GF-D8 (cell line): ENCODE data around the gene EGFL6.
"Not testable (repeated sequence)": the region's sequence is repeated elsewhere in the genome, so short reads cannot be mapped to it uniquely, and the experiment has no call there.

Experiments used
- DNase-seq: peaks from one replicate; lab custom pipeline; 2025; lab: John Stamatoyannopoulos, UW

EGFL6 gene

DNA sequence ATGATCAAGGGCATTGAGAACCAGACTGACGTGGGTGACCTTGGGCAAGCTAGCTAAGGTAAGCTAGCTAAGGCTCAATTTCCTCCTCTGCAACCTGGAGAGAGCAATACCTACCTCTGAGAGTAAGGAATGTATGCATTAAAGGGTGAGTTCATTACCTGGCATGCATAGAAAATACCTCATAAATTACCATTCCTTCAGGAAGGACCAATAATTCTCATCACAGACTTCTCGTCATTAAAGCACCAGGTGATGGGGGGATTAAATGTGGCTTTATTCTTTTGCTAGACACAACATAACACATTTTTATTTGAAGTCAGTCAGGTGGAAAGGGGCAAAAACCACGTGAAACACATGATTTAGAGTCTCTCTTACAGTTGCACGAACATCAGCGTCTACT lies 21.5 kb downstream of the EGFL6 start:
- no peak for DNase-seq

GRCh38 chrX:13597874-13598273 lies 28.5 kb downstream of the EGFL6 start:
- DNase-seq = no peak

GRCh38 chrX:13598877-13599276 lies 29.5 kb downstream of the EGFL6 start:
- no peak for DNase-seq

DNA sequence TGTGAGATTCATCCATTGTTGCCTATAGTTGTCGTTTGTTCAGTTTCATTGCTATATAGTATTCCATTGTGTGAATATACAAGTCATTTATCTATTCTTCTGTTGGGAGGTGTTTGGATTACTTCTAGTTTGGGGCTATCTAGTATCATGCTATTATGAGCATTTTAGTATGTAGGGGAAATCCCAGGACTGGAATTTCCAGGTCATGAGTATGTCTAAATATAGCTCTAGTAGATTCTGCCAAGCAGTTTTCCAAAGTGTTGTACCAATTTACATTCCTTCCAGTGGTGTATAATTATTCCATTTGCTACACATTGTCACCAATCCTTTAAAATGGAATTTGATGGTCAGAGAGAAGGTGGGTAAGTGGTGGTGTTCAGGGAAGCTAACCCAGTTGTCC lies 30.1 kb downstream of the EGFL6 start:
- DNase-seq = no peak

- DNase-seq = no peak
These were observed 36.2 kb downstream of the EGFL6 start for GRCh38 chrX:13605611-13606010.

DNA sequence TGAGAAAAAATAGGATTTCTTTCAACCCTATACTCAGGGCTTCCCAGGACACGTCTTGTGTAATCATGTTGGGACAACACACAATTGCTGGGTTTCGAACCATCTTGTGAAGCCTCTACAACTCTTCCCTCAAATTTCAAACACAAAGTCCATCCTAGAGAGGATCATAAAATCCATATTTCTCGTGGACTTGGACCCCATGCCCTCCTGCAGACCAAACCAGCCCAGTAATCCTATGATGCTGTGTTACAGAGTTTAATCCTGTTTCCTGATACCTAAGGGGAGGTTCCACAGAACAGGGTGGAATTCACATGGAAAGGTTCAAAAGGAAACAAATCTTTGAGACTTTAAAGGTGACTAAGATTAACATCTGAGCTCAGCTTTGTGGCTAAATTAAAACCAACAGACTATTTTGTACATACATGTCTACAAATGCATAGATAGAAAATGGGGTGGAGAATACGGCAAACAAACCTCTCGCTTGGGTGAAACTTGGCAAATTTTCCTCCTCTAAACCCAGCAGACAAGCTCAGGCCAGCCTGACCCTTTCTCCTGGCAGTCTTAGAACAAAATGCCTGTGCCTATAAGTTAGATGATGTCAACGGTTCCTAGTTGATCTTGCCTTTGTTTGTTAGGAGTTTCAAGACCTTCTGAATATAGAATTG lies 38.1 kb downstream of the EGFL6 start:
- no peak for DNase-seq

DNA sequence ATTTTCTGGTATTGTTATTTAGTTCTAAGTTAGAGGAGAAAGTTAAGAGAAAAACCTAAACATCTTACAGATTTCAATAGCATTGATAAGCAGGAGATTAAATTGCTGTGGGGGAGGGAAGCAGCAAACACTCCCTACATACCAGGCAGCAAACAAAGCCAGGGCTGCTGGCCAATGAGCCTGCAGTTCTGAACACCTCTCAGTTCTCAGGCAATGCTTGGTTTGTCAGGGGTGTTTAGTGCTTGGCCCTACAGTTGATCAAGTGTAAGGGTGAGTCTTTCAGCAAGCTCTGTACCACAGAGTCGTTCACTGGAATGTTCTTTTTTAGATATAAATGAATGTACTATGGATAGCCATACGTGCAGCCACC lies 38.6 kb downstream of the EGFL6 start:
- no peak for DNase-seq

DNA sequence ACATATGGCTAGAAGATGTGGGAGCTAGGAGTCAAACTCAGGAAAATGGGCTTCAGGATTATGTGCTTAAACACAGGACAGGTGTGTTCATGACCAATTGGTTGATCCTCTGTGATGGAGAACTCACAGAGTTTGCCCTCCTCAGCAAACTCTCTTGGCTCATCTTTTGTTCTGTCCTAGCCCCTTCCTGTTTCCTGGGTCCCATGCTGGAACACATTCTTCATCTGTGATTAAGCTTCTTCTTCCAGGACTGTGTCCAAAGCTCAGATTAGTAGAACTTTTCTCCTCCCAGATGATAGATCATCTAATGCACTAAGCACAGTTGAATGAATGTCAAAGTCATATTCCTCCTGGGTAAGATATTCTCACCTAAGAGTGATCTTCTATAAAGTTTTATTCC lies 44.8 kb downstream of the EGFL6 start:
- DNase-seq = no peak

DNA sequence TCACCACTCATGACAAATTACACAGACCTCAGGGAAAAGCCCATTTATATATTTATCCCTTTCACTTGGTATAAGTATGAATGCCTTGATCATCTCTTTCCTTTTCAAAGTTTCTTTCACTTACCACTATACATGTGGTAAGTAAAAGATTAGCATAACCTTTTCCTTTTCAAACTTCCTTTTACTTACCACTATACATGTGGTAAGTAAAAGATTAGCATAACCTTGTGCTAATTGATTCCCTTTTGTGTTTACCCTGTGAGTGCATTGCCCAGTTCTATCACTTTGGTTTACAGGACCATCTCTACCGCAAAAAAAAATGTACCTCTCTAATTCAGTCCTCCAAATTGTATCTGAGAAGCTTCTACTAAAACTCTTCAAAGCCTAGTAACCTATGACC lies 50.8 kb downstream of the EGFL6 start:
- no peak for DNase-seq

DNA sequence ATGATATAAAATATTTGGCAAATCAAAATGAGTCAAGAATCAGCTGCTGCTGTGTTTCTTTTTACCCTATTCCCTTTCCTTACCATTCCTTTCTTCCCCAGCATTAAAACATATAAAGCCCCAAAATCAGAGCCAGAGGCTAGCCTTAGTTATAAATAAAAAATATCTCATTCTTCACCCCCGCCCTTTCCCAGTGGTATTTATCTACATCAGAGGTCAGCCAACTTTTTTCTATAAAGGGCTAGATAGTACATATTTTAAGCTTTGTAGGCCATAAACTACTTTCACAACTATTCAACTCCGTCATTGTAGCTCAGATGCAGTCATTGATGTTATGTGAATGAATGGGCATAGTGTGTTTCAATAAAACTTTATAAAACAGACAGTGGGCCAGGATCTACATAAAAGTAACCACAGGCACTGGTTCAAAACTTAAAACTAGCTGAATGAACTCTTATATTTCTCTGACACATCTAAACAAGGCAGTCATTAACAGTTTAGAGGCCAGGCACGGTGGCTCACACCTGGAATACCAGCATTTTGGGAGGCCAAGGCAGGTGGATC lies 53.1 kb downstream of the EGFL6 start:
- no peak for DNase-seq

DNA sequence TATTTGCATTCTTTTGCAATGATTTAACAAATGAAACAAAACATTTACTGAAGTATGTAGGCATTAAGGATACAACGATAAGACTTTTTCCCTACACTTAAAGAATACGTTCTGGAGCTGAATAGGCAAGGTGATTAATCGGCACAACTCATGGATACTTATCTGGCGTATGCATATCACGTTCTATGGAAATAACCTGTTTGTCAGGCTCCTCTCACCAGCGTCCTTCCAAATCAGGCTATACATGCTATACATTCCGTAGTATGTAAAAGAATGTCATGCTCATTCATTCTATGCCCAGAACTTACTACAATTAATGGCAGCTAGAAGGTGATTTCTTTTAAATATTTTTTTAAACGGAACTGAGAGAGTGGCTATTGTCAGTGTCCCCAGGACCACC lies 57.9 kb downstream of the EGFL6 start:
- no peak for DNase-seq

DNA sequence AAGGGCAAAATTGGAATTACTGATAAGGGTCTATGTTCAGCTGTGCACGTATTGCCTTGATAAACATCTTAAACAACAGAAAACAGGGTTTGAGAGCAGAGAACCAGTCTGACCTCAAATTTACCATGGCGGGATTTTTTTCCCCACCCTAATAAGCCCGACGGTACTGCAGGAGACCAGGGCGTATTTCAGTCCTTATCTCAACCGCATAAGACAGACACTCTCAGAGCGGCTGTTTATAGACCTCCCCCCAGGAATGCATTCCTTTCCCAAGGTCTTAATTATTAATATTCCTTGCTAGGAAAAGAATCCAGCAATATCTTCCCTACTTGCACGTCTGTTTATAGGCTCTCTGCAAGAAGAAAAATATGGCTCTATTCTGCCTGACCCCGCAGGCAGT lies 67.8 kb downstream of the EGFL6 start:
- not testable (repeated sequence) for DNase-seq

DNA sequence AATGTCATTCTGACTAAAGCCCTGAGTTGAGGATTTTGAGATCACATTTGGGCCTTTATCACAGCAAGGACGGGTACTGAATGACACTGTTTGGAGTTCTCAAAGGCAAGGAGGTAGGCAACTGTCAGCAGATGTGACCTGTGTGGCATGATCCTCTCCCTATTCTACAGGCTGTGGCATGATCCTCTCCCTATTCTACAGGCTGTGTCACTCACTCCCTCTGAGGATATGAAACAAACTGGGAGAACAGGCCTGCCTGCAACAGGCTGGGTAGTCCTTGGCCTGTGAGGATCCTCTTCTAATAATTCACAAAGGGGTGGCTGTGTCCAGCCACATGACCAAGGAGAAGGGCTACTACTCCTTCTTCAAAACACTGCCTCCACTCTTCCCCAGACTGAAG lies 68.6 kb downstream of the EGFL6 start:
- no peak for DNase-seq

DNA sequence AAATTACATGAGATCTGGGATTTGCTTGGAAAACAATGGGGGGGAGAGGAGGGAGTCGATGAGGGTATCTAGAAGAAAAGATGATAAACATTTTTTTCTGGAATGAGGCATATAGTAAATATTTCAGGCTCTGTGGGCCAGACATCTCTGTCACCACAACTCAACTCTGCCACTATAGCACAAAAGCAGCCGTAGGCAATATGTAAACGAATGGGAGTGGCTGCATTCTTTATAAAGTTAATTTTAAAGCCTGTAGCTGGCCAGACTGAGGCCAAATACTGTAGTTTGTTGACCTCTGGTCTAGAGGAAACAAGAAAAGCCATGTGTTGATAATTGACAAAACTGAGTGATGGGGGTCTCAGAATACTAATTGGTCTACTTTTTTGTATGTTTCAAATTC lies 69.4 kb downstream of the EGFL6 start:
- no peak for DNase-seq

DNA sequence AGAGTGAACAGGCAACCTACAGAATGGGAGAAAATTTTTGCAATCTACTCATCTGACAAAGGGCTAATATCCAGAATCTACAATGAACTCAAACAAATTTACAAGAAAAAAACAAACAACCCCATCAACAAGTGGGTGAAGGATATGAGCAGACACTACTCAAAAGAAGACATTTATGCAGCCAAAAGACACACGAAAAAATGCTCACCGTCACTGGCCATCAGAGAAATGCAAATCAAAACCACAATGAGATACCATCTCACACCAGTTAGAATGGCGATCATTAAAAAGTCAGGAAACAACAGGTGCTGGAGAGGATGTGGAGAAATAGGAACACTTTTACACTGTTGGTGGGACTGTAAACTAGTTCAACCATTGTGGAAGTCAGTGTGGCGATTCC lies 72.3 kb downstream of the EGFL6 start:
- not testable (repeated sequence) for DNase-seq

DNA sequence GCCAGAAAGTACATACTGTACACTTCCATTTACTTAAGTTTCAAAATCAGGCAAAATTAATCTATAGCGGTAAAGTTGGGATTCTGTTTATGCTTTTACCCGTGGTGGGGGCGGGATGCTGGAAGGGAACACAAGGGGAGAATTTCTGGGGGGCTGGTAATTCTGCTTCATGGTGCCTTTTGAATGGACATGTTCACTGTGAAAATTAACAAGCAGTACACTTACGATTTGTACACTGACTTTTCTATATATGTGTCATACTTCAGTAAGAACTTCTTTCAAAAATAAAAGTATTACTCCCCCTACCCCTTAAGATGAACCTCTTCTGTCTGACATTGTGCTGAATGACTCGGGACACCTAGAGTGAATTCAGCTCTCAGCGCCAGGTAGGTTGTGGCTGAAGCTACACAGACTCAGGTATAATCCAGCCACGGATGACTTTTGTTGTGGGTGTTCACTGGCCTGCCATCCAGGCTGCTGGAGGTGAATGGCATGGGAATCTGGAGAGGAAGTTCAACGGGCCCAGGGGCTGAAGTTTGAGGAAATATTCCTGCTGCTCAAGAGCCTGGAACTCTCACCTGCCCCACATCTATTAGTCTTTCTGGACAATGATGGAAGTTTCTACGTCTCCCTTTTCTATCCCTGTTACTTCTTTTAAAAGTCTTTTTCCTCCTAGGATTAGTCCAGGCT lies 76.2 kb downstream of the EGFL6 start:
- DNase-seq = no peak

GRCh38 chrX:13646154-13646549 lies 76.8 kb downstream of the EGFL6 start:
- DNase-seq = no peak

- peak; percentile 46 for DNase-seq
These were observed 78.4 kb downstream of the EGFL6 start for GRCh38 chrX:13647709-13648212.

GRCh38 chrX:13648336-13648735 lies 78.9 kb downstream of the EGFL6 start:
- DNase-seq = peak; percentile 14

DNA sequence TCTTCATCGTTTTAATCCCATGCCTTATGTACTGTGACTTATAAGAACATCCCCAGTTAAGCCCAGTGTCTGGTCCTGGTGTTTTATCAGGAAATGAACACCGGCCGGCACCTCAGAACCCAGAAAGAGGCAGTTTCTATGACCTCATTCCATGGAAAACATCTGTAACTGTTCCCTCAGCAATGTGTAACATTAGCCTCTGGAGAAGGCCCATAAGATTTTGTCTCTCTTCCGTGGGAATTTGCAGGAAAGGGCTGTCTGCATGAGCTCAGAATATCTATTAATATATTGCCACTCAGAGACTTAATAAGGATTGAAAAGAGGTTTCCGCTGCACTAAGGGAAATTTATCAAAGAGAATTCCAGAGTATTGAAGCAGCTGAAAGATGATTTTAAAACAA lies 80.4 kb downstream of the EGFL6 start:
- no peak for DNase-seq

DNA sequence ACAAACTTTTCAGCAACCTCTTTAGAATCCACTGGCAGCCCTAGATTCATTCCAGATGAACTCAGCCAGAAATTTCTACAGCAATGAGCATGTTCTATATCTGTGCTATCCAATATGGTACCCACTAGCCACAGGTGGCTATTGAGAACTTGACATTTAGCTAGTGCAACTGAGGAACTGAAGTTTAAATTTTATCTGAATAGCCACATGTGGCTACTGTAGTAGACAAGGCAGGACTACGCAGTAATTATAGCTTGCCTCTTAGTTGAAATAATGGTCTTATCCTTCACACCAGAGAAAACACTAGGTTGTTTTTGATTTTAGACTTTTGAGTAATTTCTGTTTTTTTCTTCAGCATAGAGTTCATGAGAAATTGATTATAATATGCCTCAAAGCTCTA lies 80.9 kb downstream of the EGFL6 start:
- no peak for DNase-seq

GRCh38 chrX:13651150-13651549 lies 81.7 kb downstream of the EGFL6 start:
- DNase-seq = no peak

- no peak for DNase-seq
These were observed 82.9 kb downstream of the EGFL6 start for GRCh38 chrX:13652287-13652793.
